ENCODE data around the gene ATL3. TPM values are rescaled to one million over a fixed set of nuclear protein-coding genes. Genes with fewer than 3 reads are reported as not detected.
"Not testable (repeated sequence)": the region's sequence is repeated elsewhere in the genome, so short reads cannot be mapped to it uniquely, and the experiment has no call there.

ATL3 gene
- total RNA-seq, 1 donor from 2014 or later, result 31.8 TPM

DNA sequence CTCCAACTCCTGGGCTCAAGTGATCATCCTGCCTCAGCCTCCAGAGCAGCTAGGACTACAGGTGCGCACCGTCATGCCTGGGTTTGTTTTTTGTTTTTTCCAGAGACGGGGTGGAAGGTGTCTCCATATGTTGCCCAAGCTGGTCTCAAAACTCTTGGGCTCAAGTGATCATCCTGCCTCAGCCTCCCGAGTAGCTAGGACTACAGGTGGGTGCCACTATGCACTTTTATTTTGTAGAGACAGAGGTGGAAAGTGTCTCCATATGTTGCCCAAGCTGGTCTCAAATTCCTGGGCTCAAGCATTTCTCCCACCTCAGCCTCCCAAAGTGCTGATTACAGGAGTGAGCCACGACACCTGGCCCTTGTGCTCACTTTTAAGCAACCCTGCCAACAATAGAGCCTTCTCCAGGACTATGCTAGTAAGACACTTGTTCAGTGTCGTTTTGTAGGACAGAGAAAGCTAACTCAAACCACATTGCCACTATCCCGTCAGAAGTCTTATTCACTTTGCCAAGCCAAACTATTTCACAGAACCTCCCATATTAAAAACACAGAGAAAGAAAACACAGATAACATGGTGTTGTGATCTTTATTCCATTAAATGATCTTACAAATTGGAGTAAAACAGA lies 47.5 kb downstream of the ATL3 start:
- TF ChIP-seq, protein P1, sequence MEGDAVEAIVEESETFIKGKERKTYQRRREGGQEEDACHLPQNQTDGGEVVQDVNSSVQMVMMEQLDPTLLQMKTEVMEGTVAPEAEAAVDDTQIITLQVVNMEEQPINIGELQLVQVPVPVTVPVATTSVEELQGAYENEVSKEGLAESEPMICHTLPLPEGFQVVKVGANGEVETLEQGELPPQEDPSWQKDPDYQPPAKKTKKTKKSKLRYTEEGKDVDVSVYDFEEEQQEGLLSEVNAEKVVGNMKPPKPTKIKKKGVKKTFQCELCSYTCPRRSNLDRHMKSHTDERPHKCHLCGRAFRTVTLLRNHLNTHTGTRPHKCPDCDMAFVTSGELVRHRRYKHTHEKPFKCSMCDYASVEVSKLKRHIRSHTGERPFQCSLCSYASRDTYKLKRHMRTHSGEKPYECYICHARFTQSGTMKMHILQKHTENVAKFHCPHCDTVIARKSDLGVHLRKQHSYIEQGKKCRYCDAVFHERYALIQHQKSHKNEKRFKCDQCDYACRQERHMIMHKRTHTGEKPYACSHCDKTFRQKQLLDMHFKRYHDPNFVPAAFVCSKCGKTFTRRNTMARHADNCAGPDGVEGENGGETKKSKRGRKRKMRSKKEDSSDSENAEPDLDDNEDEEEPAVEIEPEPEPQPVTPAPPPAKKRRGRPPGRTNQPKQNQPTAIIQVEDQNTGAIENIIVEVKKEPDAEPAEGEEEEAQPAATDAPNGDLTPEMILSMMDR (IDR thresholded peaks at IDR 0.05), result no peak
- POLR2A ChIA-PET, result no interaction called here
- Mint-ChIP-seq H3K27me3 (peaks cover 6% of the 10 kb centered on the region), H3K9me3 (no peaks in the 10 kb centered on the region), H3K36me3 (ENCODE audit: low read depth) (peaks cover 8% of the 10 kb centered on the region), H3K4me1 (peaks cover 6% of the 10 kb centered on the region), H3K4me3 (no peak overlapping the region), H3K27ac (no peak overlapping the region)
- ATAC-seq (ENCODE audit: low read depth) (no peak), DNase-seq (no peak)
- intact Hi-C loops (cut with micrococcal nuclease), result no loop called here
- CTCF ChIA-PET, result interaction anchor here (1.1 kb wide), 1 partner anchor 15 kb away, joined by 3 read pairs; no protein-coding TSS in a partner anchor

DNA sequence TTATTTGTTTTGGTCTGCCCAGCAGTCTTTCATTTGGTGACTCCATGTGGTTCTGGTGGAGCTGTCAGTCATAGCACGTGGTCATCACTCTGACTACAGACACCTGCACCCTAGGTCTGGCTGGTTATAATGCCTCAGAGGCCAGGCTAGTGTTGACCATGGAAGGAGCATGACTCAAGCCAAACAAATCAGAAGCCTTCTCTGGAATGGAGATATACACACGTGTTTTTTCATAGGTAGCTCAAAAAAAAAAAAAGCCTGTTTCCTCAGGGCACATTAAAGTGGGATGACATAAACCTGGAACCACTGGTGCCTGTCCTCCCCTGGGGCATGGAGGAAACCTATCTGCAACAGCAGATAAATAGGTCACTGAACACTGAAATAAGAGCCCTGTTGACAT lies 48.9 kb downstream of the ATL3 start:
- DNase-seq (no peak), ATAC-seq (ENCODE audit: low read depth) (no peak)
- TF ChIP-seq, protein P1 (IDR thresholded peaks at IDR 0.05), result no peak
- H3K27ac Mint-ChIP-seq, result no peak overlapping the region
- ChIA-PET CTCF (no interaction called here), POLR2A (no interaction called here)
- H3K9me3 Mint-ChIP-seq, result no peaks in the 10 kb centered on the region
- H3K4me1 Mint-ChIP-seq, result peaks cover 6% of the 10 kb centered on the region
- no peak overlapping the region for H3K4me3 Mint-ChIP-seq
- intact Hi-C loops (cut with micrococcal nuclease), result no loop called here
- peaks cover 1% of the 10 kb centered on the region for H3K36me3 Mint-ChIP-seq (ENCODE audit: low read depth)
- H3K27me3 Mint-ChIP-seq, result peaks cover 6% of the 10 kb centered on the region

- Mint-ChIP-seq H3K27me3 (peaks cover 7% of the 10 kb centered on the region), H3K36me3 (ENCODE audit: low read depth) (no peaks in the 10 kb centered on the region), H3K27ac (no peak overlapping the region), H3K4me3 (no peak overlapping the region), H3K9me3 (no peaks in the 10 kb centered on the region), H3K4me1 (peaks cover 6% of the 10 kb centered on the region)
- DNase-seq (no peak), ATAC-seq (ENCODE audit: low read depth) (no peak)
- POLR2A ChIA-PET, result interaction anchor here (0.6 kb wide), 1 partner anchor 32 kb away, joined by 3 read pairs; no protein-coding TSS in a partner anchor
- intact Hi-C loops (cut with micrococcal nuclease), result no loop called here
- CTCF ChIA-PET, result interaction anchor here (0.8 to 1.8 kb wide), 3 partner anchors 15 to 142 kb away, joined by 3 to 4 read pairs (median 3); no protein-coding TSS in a partner anchor
- TF ChIP-seq, protein P1 (IDR thresholded peaks at IDR 0.05), result no peak
Observed at GRCh38 chr11:63621071-63621470, 50.1 kb downstream of the ATL3 start.

- Mint-ChIP-seq H3K4me3 (no peak overlapping the region), H3K9me3 (no peaks in the 10 kb centered on the region), H3K27me3 (peaks cover 9% of the 10 kb centered on the region), H3K36me3 (ENCODE audit: low read depth) (no peaks in the 10 kb centered on the region), H3K27ac (no peak overlapping the region), H3K4me1 (peaks cover 6% of the 10 kb centered on the region)
- intact Hi-C loops (cut with micrococcal nuclease), result no loop called here
- POLR2A ChIA-PET, result no interaction called here
- TF ChIP-seq, protein P1 (IDR thresholded peaks at IDR 0.05), result no peak
- CTCF ChIA-PET, result interaction anchor here (1.8 kb wide), 2 partner anchors 19 to 141 kb away, joined by 3 to 4 read pairs; no protein-coding TSS in a partner anchor
- no peak for DNase-seq
- ATAC-seq (ENCODE audit: low read depth), result no peak
Observed at GRCh38 chr11:63619967-63620366, 51.2 kb downstream of the ATL3 start.

GRCh38 chr11:63617686-63618085 lies 53.5 kb downstream of the ATL3 start:
- H3K27me3 Mint-ChIP-seq; DNase-seq; H3K36me3 Mint-ChIP-seq (ENCODE audit: low read depth); intact Hi-C loops (cut with micrococcal nuclease); ATAC-seq (ENCODE audit: low read depth); H3K4me3 Mint-ChIP-seq; H3K27ac Mint-ChIP-seq; POLR2A ChIA-PET; H3K9me3 Mint-ChIP-seq: not testable (repeated sequence)
- peaks cover 20% of the 10 kb centered on the region for H3K4me1 Mint-ChIP-seq
- CTCF ChIA-PET, result interaction anchor here (1.0 kb wide), 1 partner anchor 139 kb away, joined by 3 read pairs; no protein-coding TSS in a partner anchor

Data from activated B cell treated with CpG ODN at 0.5 μM for 24 hours (primary cell).